OCI-LY7 (cell line): ENCODE results near the gene S100A1. TPM values are rescaled to one million over a fixed set of nuclear protein-coding genes. Genes with fewer than 3 reads are reported as not detected.

Source experiments
- BruUV-seq: library from RNA; stranded (reverse); fragments of 400-500 nt; replicated peaks from 2 replicates; lab custom pipeline; 2021; lab: Mats Ljungman, UMichigan
- CTCF ChIA-PET: fragments of 300-600 bp; sonication (Branson Sonifier 250); formaldehyde crosslinking; loops from one replicate; lab custom pipeline; 2022; ENCODE audit warnings: antibody characterized with exemption; ENCODE audit not compliant: unreplicated experiment; lab: Charles Lee
- POLR2A ChIA-PET: fragments of 300-600 bp; sonication (Branson Sonifier 250); formaldehyde crosslinking; loops from one replicate; lab custom pipeline; 2022; ENCODE audit warnings: antibody characterized with exemption; lab: Charles Lee
- DNase-seq: peaks from one replicate; pipeline ENCODE4 v3.0.0-alpha.2; 2015; ENCODE audit warnings: low spot score
- H2AFZ ChIP-seq: fragments of 200-600 bp; sonication (generic), shearing (Covaris generic); 2 replicates; pipeline ENCODE4 v1.6.1; 2014; ENCODE audit warnings: mild to moderate bottlenecking, antibody characterized with exemption, low read length, moderate library complexity
- H3K27ac ChIP-seq: fragments of 200-600 bp; sonication (generic); 2 replicates; pipeline ENCODE4 v1.5.1; 2014; ENCODE audit warnings: mixed run types, low read depth, mild to moderate bottlenecking, moderate library complexity, low read length, inconsistent platforms; ENCODE audit not compliant: poor library complexity, severe bottlenecking
- H3K36me3 ChIP-seq: fragments of 200-600 bp; sonication (generic); 2 replicates; pipeline ENCODE4 v1.6.1; 2014; ENCODE audit warnings: mild to moderate bottlenecking, antibody characterized with exemption, low read length, moderate library complexity, mixed read lengths; ENCODE audit not compliant: insufficient read depth
- H3K4me1 ChIP-seq: fragments of 200-600 bp; sonication (generic); 2 replicates; pipeline ENCODE4 v1.5.1; 2014; ENCODE audit warnings: mild to moderate bottlenecking, low read length; ENCODE audit not compliant: insufficient read depth, poor library complexity, severe bottlenecking
- H3K4me2 ChIP-seq: fragments of 200-600 bp; sonication (generic); 2 replicates; pipeline ENCODE4 v1.6.1; 2014; ENCODE audit warnings: mild to moderate bottlenecking, low read length
- H3K4me3 ChIP-seq: fragments of 200-600 bp; sonication (generic); 2 replicates; pipeline ENCODE4 v1.5.1; 2014; ENCODE audit warnings: mild to moderate bottlenecking, low read depth, low read length; ENCODE audit not compliant: poor library complexity, severe bottlenecking
- H3K79me2 ChIP-seq: fragments of 200-600 bp; sonication (generic); 2 replicates; pipeline ENCODE4 v1.6.1; 2016; ENCODE audit warnings: low read depth, mild to moderate bottlenecking, low read length, moderate library complexity, mixed read lengths; ENCODE audit not compliant: insufficient read depth
- H3K9me2 ChIP-seq: fragments of 200-600 bp; sonication (generic); 2 replicates; pipeline ENCODE4 v1.6.1; 2016; ENCODE audit warnings: mild to moderate bottlenecking, low read length, mixed read lengths; ENCODE audit not compliant: insufficient read depth
- H3K9me3 ChIP-seq: fragments of 200-600 bp; sonication (generic); 2 replicates; pipeline ENCODE4 v1.6.1; 2014; ENCODE audit warnings: mild to moderate bottlenecking, mixed run types, low read length, mixed read lengths
- H4K20me1 ChIP-seq: fragments of 200-600 bp; sonication (generic); 2 replicates; pipeline ENCODE4 v1.6.1; 2014; ENCODE audit warnings: mild to moderate bottlenecking, antibody characterized with exemption, low read length, moderate library complexity, mixed read lengths; ENCODE audit not compliant: insufficient read depth
- EZH2phosphoT487 ChIP-seq: fragments of 200-600 bp; sonication (generic); IDR thresholded peaks from 2 replicates; pipeline ENCODE4 v1.6.1; 2018; ENCODE audit warnings: low read depth, borderline replicate concordance, mild to moderate bottlenecking, mixed run types, antibody characterized with exemption, low read length, moderate library complexity, mixed read lengths
- intact Hi-C: fragments of 100-400 bp; cut with micrococcal nuclease; formaldehyde crosslinking; loops from one replicate; pipeline ENCODE4 v1.10.0; 2022; ENCODE audit not compliant: unreplicated experiment
- total RNA-seq, 2 experiments: library from RNA; depleted of rRNA in 1 of 2; stranded (reverse); fragments of >200 nt in 1 of 2; shearing (Covaris generic) in 1 of 2; gene quantifications; 2 replicates each; pipeline ENCODE4 v1.2.3, GENCODE V29; 2014 to 2022
- TF ChIP-seq, protein P1 (sequence below): fragments of 200-600 bp; sonication (generic); conservative IDR thresholded peaks from 2 replicates; pipeline ENCODE4 v1.5.1; 2014; ENCODE audit warnings: mild to moderate bottlenecking, antibody characterized with exemption, low read length, moderate library complexity, mixed read lengths

Gene S100A1
- total RNA-seq, 2 experiments from 2014 or later, result not detected

GRCh38 chr1:153610334-153610733 lies 17.9 kb upstream of the S100A1 start:
- Histone ChIP-seq H3K4me2 (no peak overlapping the region), H3K79me2 (no peaks in the 10 kb centered on the region), H3K9me3 (no peaks in the 10 kb centered on the region), H3K36me3 (no peaks in the 10 kb centered on the region), H2AFZ (no peak overlapping the region), H3K4me3 (no peak overlapping the region), H3K9me2 (no peaks in the 10 kb centered on the region), H3K27ac (no peak overlapping the region), H3K4me1 (no peaks in the 10 kb centered on the region), H4K20me1 (no peaks in the 10 kb centered on the region)
- POLR2A ChIA-PET, result no interaction called here
- DNase-seq, result no peak
- CTCF ChIA-PET, result no interaction called here
- TF ChIP-seq, protein P1, sequence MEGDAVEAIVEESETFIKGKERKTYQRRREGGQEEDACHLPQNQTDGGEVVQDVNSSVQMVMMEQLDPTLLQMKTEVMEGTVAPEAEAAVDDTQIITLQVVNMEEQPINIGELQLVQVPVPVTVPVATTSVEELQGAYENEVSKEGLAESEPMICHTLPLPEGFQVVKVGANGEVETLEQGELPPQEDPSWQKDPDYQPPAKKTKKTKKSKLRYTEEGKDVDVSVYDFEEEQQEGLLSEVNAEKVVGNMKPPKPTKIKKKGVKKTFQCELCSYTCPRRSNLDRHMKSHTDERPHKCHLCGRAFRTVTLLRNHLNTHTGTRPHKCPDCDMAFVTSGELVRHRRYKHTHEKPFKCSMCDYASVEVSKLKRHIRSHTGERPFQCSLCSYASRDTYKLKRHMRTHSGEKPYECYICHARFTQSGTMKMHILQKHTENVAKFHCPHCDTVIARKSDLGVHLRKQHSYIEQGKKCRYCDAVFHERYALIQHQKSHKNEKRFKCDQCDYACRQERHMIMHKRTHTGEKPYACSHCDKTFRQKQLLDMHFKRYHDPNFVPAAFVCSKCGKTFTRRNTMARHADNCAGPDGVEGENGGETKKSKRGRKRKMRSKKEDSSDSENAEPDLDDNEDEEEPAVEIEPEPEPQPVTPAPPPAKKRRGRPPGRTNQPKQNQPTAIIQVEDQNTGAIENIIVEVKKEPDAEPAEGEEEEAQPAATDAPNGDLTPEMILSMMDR, result no peak
- no peak for TF ChIP-seq EZH2phosphoT487
- intact Hi-C loops, result no loop called here
- BruUV-seq, result no TSS peak

DNA sequence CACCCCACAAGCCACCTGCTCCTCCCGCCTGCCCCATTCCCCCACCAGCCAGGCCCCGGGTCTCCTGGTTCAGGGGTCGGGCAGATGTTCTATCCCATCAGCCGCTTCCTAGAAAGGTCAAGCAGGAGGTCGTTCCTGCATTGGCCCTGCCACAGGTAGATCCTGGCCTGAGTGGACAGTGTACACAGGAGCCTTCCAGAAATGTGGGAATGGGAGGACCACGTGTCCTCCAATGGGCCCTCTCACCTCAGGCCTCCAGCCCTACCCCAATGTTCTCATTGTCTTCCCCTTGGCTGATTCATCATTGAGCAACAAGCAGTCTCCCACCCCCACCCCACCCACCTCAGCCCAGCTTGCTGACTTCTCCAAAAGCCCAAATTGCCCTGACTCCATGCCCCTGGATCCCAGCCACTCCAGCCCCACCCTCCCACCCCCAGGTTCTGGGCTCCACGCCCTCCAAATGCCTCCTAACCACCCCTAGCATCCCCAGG lies 17.4 kb upstream of the S100A1 start:
- no peak overlapping the region for H3K4me3 ChIP-seq
- BruUV-seq, result no TSS peak

GRCh38 chr1:153611356-153611755 lies 16.9 kb upstream of the S100A1 start:
- BruUV-seq, result no TSS peak
- H3K4me2 ChIP-seq, result no peak overlapping the region
- no peaks in the 10 kb centered on the region for H3K79me2 ChIP-seq
- H3K36me3 ChIP-seq, result no peaks in the 10 kb centered on the region
- H3K9me3 ChIP-seq, result no peaks in the 10 kb centered on the region
- ChIA-PET CTCF (no interaction called here), POLR2A (no interaction called here)
- H3K27ac ChIP-seq, result no peak overlapping the region
- H2AFZ ChIP-seq, result no peak overlapping the region
- H3K4me1 ChIP-seq, result no peaks in the 10 kb centered on the region
- no peaks in the 10 kb centered on the region for H4K20me1 ChIP-seq
- no peak overlapping the region for H3K4me3 ChIP-seq
- TF ChIP-seq, protein P1, result no peak
- TF ChIP-seq EZH2phosphoT487, result no peak
- intact Hi-C loops, result no loop called here
- DNase-seq, result no peak
- H3K9me2 ChIP-seq, result no peaks in the 10 kb centered on the region

More for the DNA sequence above, 17.4 kb upstream of the S100A1 start:
- H3K9me3 ChIP-seq, result no peaks in the 10 kb centered on the region
- intact Hi-C loops, result no loop called here
- no peaks in the 10 kb centered on the region for H3K36me3 ChIP-seq
- no peaks in the 10 kb centered on the region for H3K4me1 ChIP-seq
- no peaks in the 10 kb centered on the region for H4K20me1 ChIP-seq
- no peak overlapping the region for H3K4me2 ChIP-seq
- TF ChIP-seq EZH2phosphoT487, result no peak
- TF ChIP-seq, protein P1, result no peak
- ChIA-PET POLR2A (no interaction called here), CTCF (no interaction called here)
- H2AFZ ChIP-seq, result no peak overlapping the region
- no peak overlapping the region for H3K27ac ChIP-seq
- no peaks in the 10 kb centered on the region for H3K9me2 ChIP-seq
- no peak for DNase-seq
- H3K79me2 ChIP-seq, result no peaks in the 10 kb centered on the region
